ENCODE results near the gene ATP6AP1.

The ATP6AP1 gene

GRCh38 chrX:154452823-154453222 lies 24.3 kb downstream of the ATP6AP1 start:
- DNase-seq = no peak

GRCh38 chrX:154457491-154458115 lies 29.1 kb downstream of the ATP6AP1 start:
- DNase-seq = peak; percentile 2

GRCh38 chrX:154458116-154458953 lies 29.9 kb downstream of the ATP6AP1 start, which contains the start of gene PLXNA3:
PLXNA3 (plus strand) TSS chrX:154458281; CDS start chrX:154460184, 1,903 bp downstream.
- peak; percentile 6 for DNase-seq

GRCh38 chrX:154458954-154459778 lies 30.7 kb downstream of the ATP6AP1 start:
- DNase-seq = peak; percentile 72

GRCh38 chrX:154459832-154460231 lies 31.4 kb downstream of the ATP6AP1 start:
- peak; percentile 6 for DNase-seq

GRCh38 chrX:154460326-154460725 lies 31.8 kb downstream of the ATP6AP1 start:
- DNase-seq = no peak

- DNase-seq = no peak
Observed at GRCh38 chrX:154462396-154462795, 33.9 kb downstream of the ATP6AP1 start.

GRCh38 chrX:154463611-154464220 lies 35.2 kb downstream of the ATP6AP1 start:
- DNase-seq = no peak

- DNase-seq = no peak
Observed at GRCh38 chrX:154464806-154465365, 36.4 kb downstream of the ATP6AP1 start.

- DNase-seq = no peak
Observed at GRCh38 chrX:154465601-154466000, 37.1 kb downstream of the ATP6AP1 start.

- DNase-seq = no peak
Observed at GRCh38 chrX:154466036-154466435, 37.6 kb downstream of the ATP6AP1 start.

- DNase-seq = no peak
Observed at GRCh38 chrX:154466907-154467306, 38.4 kb downstream of the ATP6AP1 start.

- DNase-seq = no peak
Observed at GRCh38 chrX:154467556-154467955, 39.1 kb downstream of the ATP6AP1 start.

GRCh38 chrX:154468217-154468616 lies 39.7 kb downstream of the ATP6AP1 start:
- no peak for DNase-seq

- DNase-seq = no peak
Observed at GRCh38 chrX:154469114-154469513, 40.6 kb downstream of the ATP6AP1 start.

GRCh38 chrX:154469880-154470279 lies 41.4 kb downstream of the ATP6AP1 start:
- no peak for DNase-seq

- DNase-seq = no peak
Observed at GRCh38 chrX:154470434-154470833, 42.0 kb downstream of the ATP6AP1 start.

- DNase-seq = peak; percentile 17
Observed at GRCh38 chrX:154470914-154471568, 42.6 kb downstream of the ATP6AP1 start.

- no peak for DNase-seq
Observed at GRCh38 chrX:154471839-154472684, 43.6 kb downstream of the ATP6AP1 start.

GRCh38 chrX:154472685-154473632 lies 44.5 kb downstream of the ATP6AP1 start:
- DNase-seq = peak; percentile 76
